KOPT-K1 (cell line): ENCODE results near the gene SLIT1.

Experiments
- H3K27ac ChIP-seq: fragments of 200-600 bp; sonication (generic); 2 replicates; pipeline ENCODE4 v1.5.1; 2016; ENCODE audit warnings: antibody characterized with exemption, mild to moderate bottlenecking, low read depth, low read length; ENCODE audit not compliant: poor library complexity, severe bottlenecking
- H3K36me3 ChIP-seq: fragments of 200-600 bp; sonication (generic); 2 replicates; pipeline ENCODE4 v1.5.1; 2017; ENCODE audit warnings: antibody characterized with exemption, mild to moderate bottlenecking, low read length, moderate library complexity; ENCODE audit not compliant: insufficient read depth
- H3K9me3 ChIP-seq: fragments of 200-600 bp; sonication (generic); 2 replicates; pipeline ENCODE4 v1.5.1; 2017; ENCODE audit warnings: antibody characterized with exemption, low read length, mild to moderate bottlenecking; ENCODE audit not compliant: insufficient read depth, poor library complexity, severe bottlenecking

The SLIT1 gene

GRCh38 chr10:97103316-97104080 is 82.3 kb downstream of the SLIT1 start:
- no peaks in the 10 kb centered on the region for H3K9me3 ChIP-seq
- H3K36me3 ChIP-seq: peaks cover 95% of the 10 kb centered on the region
- H3K27ac ChIP-seq: no peak overlapping the region

- Histone ChIP-seq H3K36me3 (peaks cover 95% of the 10 kb centered on the region), H3K27ac (no peak overlapping the region), H3K9me3 (no peaks in the 10 kb centered on the region)
These were observed 83.3 kb downstream of the SLIT1 start for GRCh38 chr10:97102441-97102840.

GRCh38 chr10:97101166-97101940 is 84.4 kb downstream of the SLIT1 start:
- H3K27ac ChIP-seq: no peak overlapping the region
- no peaks in the 10 kb centered on the region for H3K9me3 ChIP-seq
- peaks cover 84% of the 10 kb centered on the region for H3K36me3 ChIP-seq

- Histone ChIP-seq H3K27ac (no peak overlapping the region), H3K36me3 (peaks cover 77% of the 10 kb centered on the region), H3K9me3 (no peaks in the 10 kb centered on the region)
These were observed 85.1 kb downstream of the SLIT1 start for GRCh38 chr10:97100657-97101056.

- Histone ChIP-seq H3K9me3 (no peaks in the 10 kb centered on the region), H3K27ac (no peak overlapping the region), H3K36me3 (peaks cover 73% of the 10 kb centered on the region)
These were observed 85.9 kb downstream of the SLIT1 start for GRCh38 chr10:97099868-97100267.

- Histone ChIP-seq H3K36me3 (peaks cover 73% of the 10 kb centered on the region), H3K27ac (no peak overlapping the region), H3K9me3 (no peaks in the 10 kb centered on the region)
These were observed 86.7 kb downstream of the SLIT1 start for GRCh38 chr10:97099089-97099488.

GRCh38 chr10:97097084-97097433 is 88.7 kb downstream of the SLIT1 start:
- Histone ChIP-seq H3K9me3 (no peaks in the 10 kb centered on the region), H3K36me3 (peaks cover 73% of the 10 kb centered on the region), H3K27ac (peak overlapping the region; percentile 38)

- H3K27ac ChIP-seq: peak overlapping the region; percentile 38
- H3K9me3 ChIP-seq: no peaks in the 10 kb centered on the region
- H3K36me3 ChIP-seq: peaks cover 73% of the 10 kb centered on the region
These were observed 89.3 kb downstream of the SLIT1 start for GRCh38 chr10:97096261-97097083.

GRCh38 chr10:97095701-97096260 is 90.0 kb downstream of the SLIT1 start:
- H3K27ac ChIP-seq: peak overlapping the region; percentile 38
- H3K9me3 ChIP-seq: no peaks in the 10 kb centered on the region
- H3K36me3 ChIP-seq: peaks cover 73% of the 10 kb centered on the region

- no peaks in the 10 kb centered on the region for H3K9me3 ChIP-seq
- no peak overlapping the region for H3K27ac ChIP-seq
- H3K36me3 ChIP-seq: peaks cover 72% of the 10 kb centered on the region
These were observed 95.1 kb downstream of the SLIT1 start for GRCh38 chr10:97090644-97091043.

- Histone ChIP-seq H3K9me3 (no peaks in the 10 kb centered on the region), H3K36me3 (peaks cover 71% of the 10 kb centered on the region), H3K27ac (no peak overlapping the region)
These were observed 95.7 kb downstream of the SLIT1 start for GRCh38 chr10:97090035-97090434.

- Histone ChIP-seq H3K27ac (no peak overlapping the region), H3K36me3 (peaks cover 67% of the 10 kb centered on the region), H3K9me3 (no peaks in the 10 kb centered on the region)
These were observed 96.4 kb downstream of the SLIT1 start for GRCh38 chr10:97089209-97089870.

- Histone ChIP-seq H3K36me3 (peaks cover 64% of the 10 kb centered on the region), H3K27ac (no peak overlapping the region), H3K9me3 (no peaks in the 10 kb centered on the region)
These were observed 98.5 kb downstream of the SLIT1 start for GRCh38 chr10:97087296-97087695.

- peaks cover 62% of the 10 kb centered on the region for H3K36me3 ChIP-seq
- H3K27ac ChIP-seq: no peak overlapping the region
- H3K9me3 ChIP-seq: no peaks in the 10 kb centered on the region
These were observed 99.2 kb downstream of the SLIT1 start for GRCh38 chr10:97086530-97086929.
